Measurements from ENCODE around the gene HHAT.

DNA sequence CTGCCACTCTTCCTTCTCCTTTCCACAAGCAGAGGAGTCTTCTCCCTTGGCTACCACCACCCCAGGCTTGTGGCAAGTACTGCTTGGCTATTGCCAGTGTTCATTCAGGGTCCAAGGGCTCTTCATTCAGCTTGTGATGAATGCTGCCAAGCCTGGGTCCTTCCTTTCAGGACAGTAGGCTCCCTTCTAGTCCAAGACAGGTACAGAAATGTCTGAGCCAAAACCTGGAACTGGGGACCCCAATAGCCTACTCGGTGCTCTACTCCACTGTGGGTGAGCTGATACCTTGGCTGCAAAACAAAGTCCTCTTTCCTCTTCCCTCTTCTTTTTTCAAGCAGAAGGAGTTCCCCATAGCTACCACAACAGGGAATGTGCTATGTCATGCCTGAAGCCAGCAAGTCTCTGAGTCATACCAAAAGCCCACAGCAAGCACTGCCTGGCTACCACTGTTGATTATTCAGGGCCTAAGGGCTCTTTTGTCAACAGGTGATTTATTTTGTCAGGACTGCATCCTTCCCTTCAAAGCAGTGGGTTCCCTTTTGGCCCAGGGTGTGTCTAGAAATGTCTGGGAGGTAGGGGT, 268.9 kb downstream of the HHAT start:
- TF ChIP-seq YY1 (IDR thresholded peaks at IDR 0.05; ENCODE audit: insufficient read depth, insufficient read length) (no peak), SUZ12 (IDR thresholded peaks at IDR 0.05; ENCODE audit: extremely low read depth, insufficient read depth, insufficient read length) (no peak)
